ENCODE measurements around the gene HEPACAM.
A peak's percentile ranks its signal among the peaks of the same experiment; 100 is the strongest.
"Not testable (repeated sequence)": the region's sequence is repeated elsewhere in the genome, so short reads cannot be mapped to it uniquely, and the experiment has no call there.

HEPACAM gene, protein sequence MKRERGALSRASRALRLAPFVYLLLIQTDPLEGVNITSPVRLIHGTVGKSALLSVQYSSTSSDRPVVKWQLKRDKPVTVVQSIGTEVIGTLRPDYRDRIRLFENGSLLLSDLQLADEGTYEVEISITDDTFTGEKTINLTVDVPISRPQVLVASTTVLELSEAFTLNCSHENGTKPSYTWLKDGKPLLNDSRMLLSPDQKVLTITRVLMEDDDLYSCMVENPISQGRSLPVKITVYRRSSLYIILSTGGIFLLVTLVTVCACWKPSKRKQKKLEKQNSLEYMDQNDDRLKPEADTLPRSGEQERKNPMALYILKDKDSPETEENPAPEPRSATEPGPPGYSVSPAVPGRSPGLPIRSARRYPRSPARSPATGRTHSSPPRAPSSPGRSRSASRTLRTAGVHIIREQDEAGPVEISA

DNA sequence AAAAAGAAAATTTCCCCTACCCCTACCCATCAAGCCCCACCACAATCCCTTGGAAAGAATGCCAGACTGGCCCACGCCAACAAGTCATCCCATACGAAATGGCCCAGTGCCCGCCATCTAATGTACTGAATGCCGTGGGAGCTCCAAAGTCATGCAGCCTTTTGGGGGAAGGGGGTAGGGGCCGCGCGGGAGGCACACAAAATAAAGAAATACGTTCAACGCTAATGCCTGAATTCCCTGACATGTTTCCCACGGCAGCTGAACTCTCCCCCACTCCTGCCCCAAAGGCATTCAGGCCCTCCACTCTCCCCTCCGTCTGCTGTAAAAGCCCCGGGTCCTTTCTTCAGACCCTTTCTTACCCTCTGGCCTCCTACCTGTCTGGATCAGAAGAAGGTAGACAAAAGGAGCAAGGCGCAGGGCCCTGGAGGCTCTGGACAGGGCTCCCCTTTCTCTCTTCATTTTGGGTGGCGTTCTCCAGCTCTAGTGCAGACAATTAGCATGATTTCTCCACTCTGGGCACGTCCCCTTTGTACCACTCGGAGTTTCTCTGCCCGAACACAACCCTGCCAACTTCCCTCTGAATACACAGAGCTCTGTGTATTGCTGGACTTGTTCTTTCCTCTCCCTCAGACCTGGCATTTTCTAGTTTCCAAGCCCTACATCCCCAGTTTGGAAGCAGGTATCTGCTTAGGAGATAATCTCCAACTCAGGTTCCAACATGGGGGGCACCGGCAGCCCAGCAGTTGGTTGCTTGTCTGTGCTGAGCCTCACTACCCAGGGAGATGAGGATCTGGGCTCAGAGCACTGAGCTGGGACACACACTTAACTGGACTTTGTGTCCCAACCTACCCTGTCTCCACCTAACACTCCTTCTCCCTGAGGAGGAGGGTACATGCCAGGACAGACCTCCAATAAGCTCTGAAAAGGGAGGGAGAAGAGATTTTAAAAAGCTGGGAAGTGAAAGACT is at the start of gene HEPACAM:
Gene HEPACAM, minus strand, starts transcription at position 500 of the 967 bp plus-strand sequence. Its CDS starts 41 bp downstream, at position 459.
- no peak for DNase-seq

DNA sequence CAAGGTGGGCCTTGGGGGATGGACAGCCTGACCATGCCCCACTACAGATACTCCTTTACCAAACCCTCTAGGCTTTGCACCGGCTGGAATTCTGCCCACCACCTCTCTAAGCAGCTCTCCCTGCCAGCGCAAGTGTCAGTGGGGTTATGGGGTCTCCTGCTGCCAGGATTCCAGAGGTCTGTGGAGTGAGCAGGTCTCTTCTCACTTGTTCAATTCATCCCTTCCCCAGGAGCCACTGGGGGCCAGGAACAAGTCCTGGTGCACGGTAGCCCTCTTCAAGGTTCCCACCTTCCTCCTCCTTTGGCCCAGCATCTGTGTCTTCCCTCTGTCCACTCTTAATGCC is 48.6 kb upstream of the HEPACAM start:
- DNase-seq, result no peak

DNA sequence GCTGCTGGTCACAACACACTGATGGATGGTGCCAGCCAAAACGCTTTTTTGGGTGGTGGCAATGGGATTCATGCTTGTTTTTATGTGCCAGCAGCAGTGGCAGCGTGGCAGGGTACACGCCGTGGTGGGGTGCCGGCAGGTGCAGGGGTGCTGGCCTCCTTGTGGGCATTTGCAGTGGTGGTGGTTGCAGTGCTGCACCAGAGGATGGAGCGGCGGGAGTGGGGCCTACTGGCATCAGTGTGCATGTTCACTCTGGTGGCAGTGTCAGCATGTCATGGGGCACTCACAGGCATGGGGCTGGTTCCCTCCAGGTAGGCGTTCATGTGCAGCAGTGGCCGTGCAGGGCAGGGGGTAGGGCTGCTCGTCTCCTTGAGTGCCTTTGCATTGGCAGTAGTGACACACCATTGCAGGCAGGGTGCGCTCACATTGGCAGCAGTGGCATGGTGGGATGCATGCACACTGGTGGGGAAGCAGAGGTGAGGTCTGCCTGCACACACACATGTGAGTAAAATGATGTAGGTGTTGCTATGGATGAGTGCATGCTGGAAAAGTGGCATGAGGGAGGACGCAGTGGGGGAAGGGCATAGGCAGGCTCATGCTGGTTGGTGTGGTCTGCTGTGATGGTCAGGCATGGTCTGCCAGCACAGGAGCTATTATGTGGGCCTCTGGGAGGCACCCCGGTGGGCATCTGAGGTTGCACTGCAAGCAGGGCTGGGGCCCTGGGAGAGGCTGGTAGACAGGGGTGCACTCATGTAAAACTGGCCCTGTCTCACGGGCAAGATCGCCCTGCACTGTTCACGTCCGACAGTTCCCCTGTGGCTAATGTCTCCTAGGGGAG is 48.0 kb upstream of the HEPACAM start:
- no peak for DNase-seq

DNA sequence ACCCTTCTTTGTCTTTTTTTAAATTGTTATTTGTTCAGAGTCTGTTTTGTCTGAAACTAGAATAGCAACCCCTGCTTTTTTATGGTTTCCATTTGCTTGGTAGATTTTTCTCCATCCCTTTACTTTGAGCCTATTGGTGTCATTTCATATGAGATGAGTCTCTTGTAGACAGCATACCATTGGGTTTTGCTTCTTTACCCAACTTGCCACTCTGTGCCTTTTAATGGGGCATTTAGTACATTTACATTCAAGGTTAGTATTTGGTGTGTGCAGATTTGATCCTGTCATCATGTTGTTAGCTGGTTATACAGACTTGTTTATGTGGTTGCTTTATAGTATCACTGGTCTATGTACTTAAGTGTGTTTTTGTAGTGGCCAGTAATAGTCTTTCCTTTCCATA is 46.2 kb upstream of the HEPACAM start:
- no peak for DNase-seq

DNA sequence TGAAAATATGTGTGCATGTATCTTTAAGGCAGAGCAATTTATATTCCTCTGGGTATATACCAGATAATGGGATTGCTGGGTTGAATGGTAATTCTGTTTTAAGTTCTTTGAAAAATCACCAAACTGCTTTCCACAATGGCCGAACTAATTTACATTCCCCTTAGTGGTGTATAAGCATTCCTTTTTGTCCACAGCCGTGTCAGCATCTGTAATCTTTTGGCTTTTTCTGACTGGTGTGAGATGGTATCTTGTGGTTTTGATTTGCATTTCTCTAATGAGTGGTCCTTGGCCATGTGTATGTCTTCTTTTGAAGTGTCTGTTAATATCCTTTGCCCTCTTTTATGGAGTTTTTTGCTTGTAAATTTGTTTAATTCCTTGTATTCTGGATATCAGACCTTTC is 42.5 kb upstream of the HEPACAM start:
- DNase-seq, result no peak

DNA sequence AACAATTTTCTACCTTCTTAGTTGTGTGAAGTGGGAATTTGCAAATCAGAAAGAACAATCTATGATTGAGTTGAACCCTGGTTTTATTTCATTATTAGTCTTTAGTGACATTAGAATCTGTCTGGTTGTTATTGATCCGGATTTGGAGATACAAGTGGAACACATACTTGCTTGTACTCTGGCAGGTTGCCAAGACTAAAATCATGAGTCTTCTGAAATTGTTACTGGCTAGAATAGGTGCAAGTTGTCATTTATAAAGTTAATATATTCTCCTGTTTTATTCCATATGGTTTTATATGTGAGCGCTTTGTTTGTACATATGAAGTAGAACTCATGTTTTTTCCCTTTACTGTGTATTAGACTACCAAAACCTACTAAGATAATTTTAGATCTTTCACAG is 41.2 kb upstream of the HEPACAM start:
- DNase-seq, result no peak

DNA sequence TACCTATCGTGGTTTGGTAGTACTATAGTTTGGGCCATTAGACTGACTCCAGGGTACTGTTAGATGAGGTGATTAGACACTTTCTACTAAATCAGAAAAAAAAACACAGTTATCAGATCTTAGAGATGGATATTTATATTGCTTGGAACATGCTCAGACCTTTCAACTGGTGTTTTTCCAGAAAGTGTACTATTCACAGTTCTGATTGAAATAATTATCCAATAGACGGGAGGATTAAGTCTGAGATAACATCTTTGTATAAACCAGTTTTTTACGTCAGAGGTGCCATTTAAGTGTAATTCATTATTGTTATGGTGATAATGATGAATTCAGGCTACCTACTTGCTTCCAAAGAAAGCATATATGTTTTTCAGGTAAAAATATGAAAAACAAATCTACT is 40.7 kb upstream of the HEPACAM start:
- DNase-seq, result no peak

DNA sequence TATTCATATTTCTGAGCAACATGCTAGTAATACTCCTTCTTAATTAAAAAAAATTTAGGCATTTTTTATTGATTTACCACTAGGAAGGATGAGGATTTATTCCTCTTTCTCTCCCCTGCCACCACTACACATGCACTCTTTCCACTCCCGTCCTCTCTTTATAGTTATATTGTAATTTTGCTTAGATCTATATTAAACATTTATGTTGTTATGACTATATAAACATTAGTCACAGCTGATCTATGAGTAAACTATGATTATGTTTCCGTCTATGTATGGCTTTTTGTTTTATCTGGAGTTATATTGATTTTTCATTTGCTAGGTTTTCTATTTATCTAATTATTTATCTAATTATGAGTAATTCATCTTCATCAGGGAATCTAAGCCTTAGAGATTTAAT is 36.0 kb upstream of the HEPACAM start:
- DNase-seq, result no peak

DNA sequence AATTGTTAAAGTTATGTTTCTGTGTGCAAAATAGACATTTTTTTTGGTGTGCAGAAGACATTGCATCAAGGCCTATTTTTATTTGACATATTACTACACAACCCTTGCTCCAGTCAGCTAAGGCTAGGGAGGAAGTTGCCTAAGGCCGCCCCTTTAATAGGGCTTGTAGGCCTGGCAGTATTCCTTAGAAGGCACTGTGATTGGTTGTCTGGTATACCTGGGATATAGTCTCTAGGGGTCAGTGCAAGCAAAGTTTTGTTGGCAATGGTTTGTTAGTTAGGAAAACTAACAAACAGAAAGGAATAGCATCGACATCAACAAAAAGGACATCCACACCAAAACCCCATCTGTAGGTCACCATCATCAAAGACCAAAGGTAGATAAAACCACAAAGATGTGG is 35.1 kb upstream of the HEPACAM start:
- no peak for DNase-seq

DNA sequence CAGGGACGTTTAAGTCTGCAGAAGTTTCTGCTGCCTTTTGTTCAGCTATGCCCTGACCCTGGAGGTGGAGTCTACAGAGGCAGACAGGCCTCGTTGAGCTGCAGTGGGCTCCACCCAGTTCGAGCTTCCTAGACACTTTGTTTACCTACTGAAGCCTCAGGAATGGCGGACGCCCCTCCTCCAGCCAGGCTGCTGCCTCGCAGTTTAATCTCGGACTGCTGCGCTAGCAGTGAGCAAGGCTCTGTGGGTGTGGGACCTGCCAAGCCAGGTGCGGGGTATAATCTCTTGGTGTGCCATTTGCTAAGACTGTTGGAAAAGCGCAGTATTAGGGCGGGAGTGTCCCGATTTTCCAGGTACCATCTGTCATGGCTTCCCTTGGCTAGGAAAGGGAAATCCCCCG is 32.4 kb upstream of the HEPACAM start:
- DNase-seq, result not testable (repeated sequence)

DNA sequence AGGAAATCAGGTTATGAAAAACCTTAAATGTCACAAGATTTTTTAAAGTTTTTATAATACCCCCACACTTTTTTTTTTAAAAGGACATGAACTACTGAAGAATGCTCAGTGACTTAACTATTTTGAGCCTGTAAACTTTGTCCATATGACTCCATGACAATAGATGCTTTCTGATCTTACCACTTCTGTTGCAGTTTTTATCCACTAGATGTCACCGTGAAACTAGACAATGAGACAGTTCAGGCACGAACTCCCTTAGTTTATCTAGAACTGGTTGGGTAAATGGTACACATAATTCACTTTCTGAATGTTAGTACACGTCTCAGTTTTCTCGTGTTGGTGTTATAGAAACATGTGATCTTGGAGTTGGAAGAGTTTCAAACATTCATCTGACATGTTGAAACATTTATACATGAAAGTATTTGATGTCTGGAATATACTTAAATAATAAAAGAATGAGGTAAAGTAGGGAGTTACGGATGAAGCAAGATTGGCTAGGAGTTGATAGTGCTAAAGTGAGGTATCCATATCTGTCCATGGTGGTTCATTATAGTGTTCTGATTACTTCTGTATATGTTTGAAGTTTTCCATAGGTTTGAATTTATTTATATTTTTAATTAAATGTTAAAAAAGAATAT is 26.2 kb upstream of the HEPACAM start:
- DNase-seq, result peak; percentile 39 to 80

DNA sequence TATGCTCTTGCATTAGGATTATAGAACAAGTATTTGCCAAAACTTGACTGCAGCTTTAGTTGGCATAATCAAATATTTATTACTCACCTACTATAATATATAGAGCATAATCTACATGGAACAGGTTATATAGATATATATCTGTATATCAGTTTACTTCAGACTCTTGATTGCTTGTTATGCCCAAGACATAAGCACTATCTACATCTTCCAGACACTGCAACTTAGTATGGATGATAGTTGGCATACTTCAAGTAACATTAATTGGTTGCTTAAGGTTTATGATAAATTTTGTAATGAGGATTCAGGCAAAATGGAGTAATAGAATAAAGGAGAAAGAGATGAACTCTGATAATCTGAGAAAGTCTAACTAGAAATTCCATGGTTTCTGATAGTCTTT is 19.2 kb upstream of the HEPACAM start:
- DNase-seq, result no peak

DNA sequence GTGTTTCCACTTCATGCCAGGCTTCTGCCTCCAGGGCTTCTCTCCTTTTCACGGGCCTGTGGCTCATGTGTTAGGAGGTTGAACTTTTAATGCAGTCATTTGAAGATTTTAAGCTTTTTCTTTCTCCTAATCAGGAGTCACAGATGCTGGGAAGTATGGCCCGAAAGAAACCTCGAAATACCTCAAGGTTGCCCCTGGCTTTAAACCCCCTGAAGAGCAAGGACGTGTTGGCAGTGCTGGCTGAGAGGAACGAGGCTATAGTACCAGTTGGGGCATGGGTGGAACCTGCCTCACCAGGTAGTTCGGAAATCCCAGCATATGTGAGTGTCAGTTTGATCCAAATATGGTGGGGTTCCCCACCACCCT is 18.7 kb upstream of the HEPACAM start:
- no peak for DNase-seq

DNA sequence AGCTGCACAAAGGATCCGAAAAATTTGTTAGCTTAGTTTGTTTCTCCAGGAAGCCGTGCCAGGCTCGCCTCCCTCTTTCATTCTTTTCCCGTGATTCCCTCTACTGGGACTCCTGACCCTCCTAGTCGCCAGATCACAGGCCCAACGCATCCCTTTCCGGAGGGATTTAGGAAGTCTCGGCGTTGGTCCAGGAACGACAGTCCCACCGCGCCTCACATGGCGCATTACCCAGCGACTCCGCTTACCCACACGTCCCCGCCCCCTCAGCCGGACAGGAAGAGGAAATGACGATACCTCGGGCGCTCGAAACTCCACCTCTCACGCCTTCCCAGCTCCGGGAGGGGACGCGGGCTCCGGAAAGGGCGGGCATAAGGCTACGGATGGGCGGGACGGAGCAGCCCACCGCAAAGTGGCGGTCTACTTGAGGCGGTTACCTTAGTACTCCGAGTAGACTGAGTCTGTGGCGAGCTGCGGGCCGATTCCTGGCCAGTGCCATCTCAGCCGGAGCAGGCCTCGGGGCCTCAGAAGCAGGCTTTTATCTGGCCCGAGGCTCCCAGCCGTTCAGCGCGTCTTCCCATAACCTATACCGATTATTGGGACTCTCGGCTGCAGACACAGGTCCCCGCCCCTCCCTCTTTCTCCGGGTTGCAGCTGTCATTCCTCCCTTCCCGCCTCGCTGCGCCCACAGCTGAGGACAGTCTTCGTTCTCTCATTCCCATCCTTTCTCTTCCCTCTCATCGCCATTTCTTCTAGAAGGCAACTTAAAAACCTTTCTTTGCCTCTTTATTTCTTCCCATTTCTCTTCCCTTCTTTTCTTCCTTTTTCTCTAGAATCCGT is 18.1 kb upstream of the HEPACAM start, which contains the start of gene CCDC15:
Gene CCDC15, plus strand, starts transcription at position 450 of the 837 bp plus-strand sequence. CDS start 531 bp downstream, outside the sequence.
- DNase-seq, result peak; percentile 93 to 95

DNA sequence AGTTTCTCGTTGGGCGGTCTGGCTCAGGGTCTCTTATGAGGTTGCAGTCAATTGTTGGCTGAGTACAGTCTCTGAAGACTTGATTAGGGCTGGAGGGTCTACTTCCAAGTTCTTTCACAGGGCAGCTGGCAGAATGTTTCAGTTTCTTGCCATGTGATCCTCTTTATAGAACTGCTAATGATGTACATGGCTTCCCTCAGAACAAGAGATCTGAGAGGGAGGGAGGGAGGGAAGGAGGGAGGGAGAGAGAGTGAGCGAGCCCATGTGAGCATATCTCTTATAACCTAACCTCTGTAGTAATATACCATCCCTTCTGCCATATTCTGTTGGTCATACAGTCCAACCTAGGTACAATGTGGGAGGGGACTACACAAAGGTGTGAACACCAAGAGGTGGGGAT is 15.5 kb upstream of the HEPACAM start:
- DNase-seq, result no peak

DNA sequence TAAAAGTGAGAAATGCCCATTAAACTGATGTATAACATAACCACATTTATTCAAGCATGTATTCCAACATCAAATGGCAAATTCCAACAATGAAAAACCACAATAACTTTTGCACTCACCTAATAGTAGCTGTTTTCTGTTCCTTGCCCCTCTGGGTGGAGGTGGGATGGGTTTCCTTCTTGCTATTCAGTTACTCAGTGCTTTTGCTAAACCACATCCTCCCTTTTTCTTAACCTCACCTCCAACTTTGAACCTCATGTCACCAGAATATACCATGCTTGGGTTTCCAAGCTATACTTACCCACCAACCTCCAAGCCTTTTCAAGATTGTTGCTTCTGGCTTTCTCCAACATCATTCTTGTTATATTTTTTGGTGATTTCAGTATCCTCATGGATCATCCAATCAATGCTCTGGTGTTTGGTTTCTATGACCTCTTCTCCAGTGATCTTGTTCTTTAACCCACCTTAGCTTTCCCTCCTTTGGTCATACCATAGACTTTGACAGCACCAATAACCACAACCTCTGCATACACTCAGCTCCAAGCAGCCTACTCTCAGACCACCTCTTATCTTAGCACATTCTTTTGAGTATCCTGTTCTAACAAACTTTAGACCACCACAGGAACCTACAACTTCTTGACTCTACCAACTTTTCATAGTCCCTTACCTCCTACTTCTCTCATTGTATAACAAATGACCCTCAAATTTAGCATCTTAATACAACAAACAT is 14.9 kb upstream of the HEPACAM start:
- peak in 1 of 2 donors; percentile 45 for DNase-seq

DNA sequence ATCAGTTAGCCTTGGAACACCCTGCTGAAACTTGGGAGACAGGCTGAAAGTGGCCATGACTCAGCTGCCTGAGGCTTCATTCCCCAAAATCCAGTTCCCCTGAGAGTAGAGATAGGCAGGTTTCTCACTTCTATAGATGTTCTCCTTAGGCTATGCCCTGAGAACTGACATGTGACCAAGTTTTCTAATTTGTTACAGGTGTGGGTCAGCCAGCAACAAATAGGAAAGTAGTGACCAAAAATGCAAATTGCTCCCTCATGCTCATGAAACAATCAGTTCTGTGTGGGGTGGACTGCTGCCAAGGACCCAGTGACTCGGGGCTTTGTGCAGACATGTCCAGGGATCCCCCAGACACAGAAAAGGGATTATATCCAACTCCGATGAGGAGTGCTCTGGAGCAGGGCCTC is 10.9 kb upstream of the HEPACAM start:
- no peak for DNase-seq

DNA sequence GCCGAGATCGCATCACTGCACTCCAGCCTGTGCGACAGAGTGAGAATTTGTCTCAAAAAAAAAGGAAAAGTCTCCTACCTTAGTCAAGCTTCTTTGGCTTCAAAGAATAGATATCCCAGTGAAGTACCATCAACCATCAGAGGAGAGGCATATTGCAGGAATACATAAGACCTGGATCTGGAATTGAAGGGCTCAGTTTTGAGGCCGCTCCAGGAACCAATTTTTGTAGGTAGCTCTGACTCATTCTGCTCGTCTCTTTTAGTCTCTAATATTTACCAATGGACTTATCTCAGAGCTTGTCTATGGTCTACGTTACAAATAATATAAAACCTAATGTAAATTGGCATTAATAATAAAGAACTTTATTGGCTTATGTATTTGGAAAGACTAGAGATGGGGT is 10.0 kb upstream of the HEPACAM start:
- DNase-seq, result no peak

DNA sequence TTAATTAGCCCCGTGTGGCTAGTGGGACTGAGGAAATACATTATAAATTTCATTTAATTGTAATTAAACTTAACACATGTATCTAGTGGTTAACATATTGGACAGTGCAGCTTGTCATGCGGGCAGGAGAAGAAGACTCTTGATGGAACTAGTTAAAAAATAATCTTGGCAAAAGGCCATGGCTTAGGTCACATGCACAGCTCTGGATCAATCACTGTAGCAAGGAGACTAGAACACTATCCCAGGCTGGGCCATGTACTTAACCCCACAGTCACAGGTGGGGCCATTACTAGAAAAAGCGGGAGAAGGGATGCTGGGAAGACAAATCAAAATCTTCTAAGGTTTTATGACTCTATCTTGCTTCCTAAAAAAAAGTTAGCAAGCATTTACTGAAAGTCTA is 8.7 kb upstream of the HEPACAM start:
- no peak for DNase-seq

DNA sequence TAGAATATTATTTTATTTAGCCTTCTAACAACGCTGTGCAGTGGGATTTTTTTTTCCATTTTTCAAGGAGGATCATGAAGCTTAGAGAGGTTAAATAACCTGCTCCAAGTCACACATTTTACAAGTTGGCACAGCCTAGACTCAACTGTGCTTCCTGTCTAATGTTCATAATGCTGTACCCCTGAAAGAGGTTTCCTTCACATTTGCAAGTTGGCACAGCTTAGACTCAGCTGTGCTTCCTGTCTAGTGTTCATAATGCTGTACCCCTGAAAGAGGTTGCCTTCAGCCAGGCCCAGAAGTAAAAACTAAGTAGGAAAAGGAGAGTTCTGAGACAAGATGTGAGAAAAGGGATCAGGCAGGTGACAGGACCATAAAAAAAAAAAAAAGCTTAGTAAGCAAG is 7.9 kb upstream of the HEPACAM start:
- DNase-seq, result no peak

DNA sequence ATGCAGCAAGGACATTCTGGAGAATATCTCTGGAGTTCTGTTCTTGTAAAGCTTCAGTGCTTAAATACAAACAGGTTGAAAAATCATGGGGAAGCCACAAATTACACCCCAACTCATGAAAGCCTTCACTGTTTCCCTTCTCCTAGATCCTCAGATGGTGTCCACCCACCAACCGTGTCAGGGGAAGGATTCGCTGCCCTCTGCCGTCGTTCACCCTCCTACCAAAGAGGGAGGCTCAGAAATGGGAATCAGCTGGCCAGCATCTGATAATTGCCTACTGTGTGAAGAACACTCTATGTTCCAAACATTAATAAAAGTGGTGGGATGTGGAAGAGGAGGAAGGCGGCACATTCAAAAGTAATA is 7.4 kb upstream of the HEPACAM start:
- DNase-seq, result no peak
